Neural progenitor cell (in vitro differentiated cells): ENCODE results near the gene ACBD7.

Experiments used
- EZH2 ChIP-seq: fragments of 200-600 bp; sonication (generic); IDR thresholded peaks from 2 replicates; pipeline ENCODE4 v1.6.1; 2017; ENCODE audit warnings: antibody characterized with exemption, mild to moderate bottlenecking, moderate library complexity
- EZH2phosphoT487 ChIP-seq: fragments of 200-600 bp; sonication (generic); IDR thresholded peaks from 2 replicates; pipeline ENCODE4 v1.6.1; 2017; ENCODE audit warnings: antibody characterized with exemption
- TF ChIP-seq, protein P1 (sequence below): fragments of 200-600 bp; sonication (generic); IDR thresholded peaks from 2 replicates; pipeline ENCODE4 v1.5.1; 2017; ENCODE audit warnings: antibody characterized with exemption, mild to moderate bottlenecking

DNA sequence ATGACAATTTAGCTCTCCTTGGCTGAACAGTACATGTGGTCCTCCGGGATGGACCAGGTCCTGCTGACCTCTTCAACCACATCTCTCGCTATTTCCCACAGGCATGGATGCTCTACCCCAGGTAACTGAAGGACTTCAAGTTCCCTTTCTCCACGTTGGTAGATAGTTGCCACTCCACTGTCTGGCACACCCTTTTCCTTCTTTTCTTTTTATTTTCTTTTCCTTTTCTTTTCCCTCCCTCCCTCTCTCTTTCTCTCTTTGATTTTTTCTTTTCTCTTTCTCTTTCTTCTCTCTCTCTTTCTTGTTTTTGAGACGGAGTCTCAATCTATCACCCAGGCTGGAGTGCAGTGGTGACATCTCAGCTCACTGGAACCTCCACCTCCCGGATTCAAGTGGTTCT is 2.8 kb upstream of the ACBD7 start:
- TF ChIP-seq, protein P1, sequence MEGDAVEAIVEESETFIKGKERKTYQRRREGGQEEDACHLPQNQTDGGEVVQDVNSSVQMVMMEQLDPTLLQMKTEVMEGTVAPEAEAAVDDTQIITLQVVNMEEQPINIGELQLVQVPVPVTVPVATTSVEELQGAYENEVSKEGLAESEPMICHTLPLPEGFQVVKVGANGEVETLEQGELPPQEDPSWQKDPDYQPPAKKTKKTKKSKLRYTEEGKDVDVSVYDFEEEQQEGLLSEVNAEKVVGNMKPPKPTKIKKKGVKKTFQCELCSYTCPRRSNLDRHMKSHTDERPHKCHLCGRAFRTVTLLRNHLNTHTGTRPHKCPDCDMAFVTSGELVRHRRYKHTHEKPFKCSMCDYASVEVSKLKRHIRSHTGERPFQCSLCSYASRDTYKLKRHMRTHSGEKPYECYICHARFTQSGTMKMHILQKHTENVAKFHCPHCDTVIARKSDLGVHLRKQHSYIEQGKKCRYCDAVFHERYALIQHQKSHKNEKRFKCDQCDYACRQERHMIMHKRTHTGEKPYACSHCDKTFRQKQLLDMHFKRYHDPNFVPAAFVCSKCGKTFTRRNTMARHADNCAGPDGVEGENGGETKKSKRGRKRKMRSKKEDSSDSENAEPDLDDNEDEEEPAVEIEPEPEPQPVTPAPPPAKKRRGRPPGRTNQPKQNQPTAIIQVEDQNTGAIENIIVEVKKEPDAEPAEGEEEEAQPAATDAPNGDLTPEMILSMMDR: no peak
- TF ChIP-seq EZH2phosphoT487: no peak
- TF ChIP-seq EZH2: no peak
